Articular chondrocyte of knee joint (primary cell): ENCODE results near the gene COL28A1. TPM values are rescaled to one million over a fixed set of nuclear protein-coding genes. Genes with fewer than 3 reads are reported as not detected.

ENCODE experiments used
- total RNA-seq: library from RNA; depleted of rRNA; stranded (reverse); fragments of >200 nt; gene quantifications from 2 replicates; pipeline ENCODE4 v1.2.3, GENCODE V29; 2012

Gene COL28A1
- 0.52 and 0.54 TPM in 2 replicates for total RNA-seq

GRCh38 chr7:7535691-7536090, at the start of gene COL28A1:
TSS of gene COL28A1 (minus strand) at chr7:7535873. CDS start at chr7:7532875, 2,998 bp downstream.

GRCh38 chr7:7566651-7567611, 31.3 kb upstream of the COL28A1 start, which contains the start of gene MIOS:
TSS of gene MIOS (plus strand) at chr7:7566884. CDS start at chr7:7572476, 5,592 bp downstream.

Other genes with a start within 250 kb of the COL28A1 start
- gene MIOS, start 31.0 kb upstream of the COL28A1 start, total RNA-seq, result 85.1 and 104 TPM in 2 replicates
- 19.6 and 20.5 TPM in 2 replicates for gene UMAD1, start 104.9 kb upstream of the COL28A1 start, total RNA-seq
- 25.3 and 28.1 TPM in 2 replicates for gene RPA3, start 182.7 kb upstream of the COL28A1 start, total RNA-seq